WTC11 (cell line): ENCODE data around the gene UGDH. TPM values are rescaled to one million over a fixed set of nuclear protein-coding genes. Genes with fewer than 3 reads are reported as not detected.

Experiments
- ATAC-seq: fragments of 200-7000 bp; cut with Tn5 transposase; 2 replicates; pipeline ENCODE4 v1.10.0; 2021; ENCODE audit warnings: mild to moderate bottlenecking, moderate library complexity
- CTCF ChIA-PET: fragments of 300-600 bp; sonication (Branson Sonifier 250); formaldehyde crosslinking; loops from one replicate; lab custom pipeline; 2021; ENCODE audit warnings: antibody characterized with exemption; lab: Charles Lee
- POLR2A ChIA-PET: fragments of 350-600 bp; sonication (Branson Sonifier 250); formaldehyde crosslinking; loops from one replicate; lab custom pipeline; 2021; ENCODE audit warnings: antibody characterized with exemption; lab: Charles Lee
- DNase-seq: peaks from one replicate; pipeline ENCODE4 v3.0.0; 2021; ENCODE audit warnings: low spot score
- H3K27ac Mint-ChIP-seq: 2 replicates; pipeline ENCODE4 v1.8.0; 2021; ENCODE audit warnings: mixed read lengths
- H3K27me3 Mint-ChIP-seq: 2 replicates; pipeline ENCODE4 v1.8.0; 2021; ENCODE audit warnings: low read depth, mild to moderate bottlenecking, moderate library complexity, mixed read lengths
- H3K36me3 Mint-ChIP-seq: 2 replicates; pipeline ENCODE4 v1.8.0; 2021; ENCODE audit warnings: mixed read lengths
- H3K4me1 Mint-ChIP-seq: 2 replicates; pipeline ENCODE4 v1.8.0; 2022; ENCODE audit warnings: mixed read lengths
- H3K4me3 Mint-ChIP-seq: 2 replicates; pipeline ENCODE4 v1.8.0; 2021; ENCODE audit warnings: mild to moderate bottlenecking, moderate library complexity, mixed read lengths
- H3K9me3 Mint-ChIP-seq: 2 replicates; pipeline ENCODE4 v1.8.0; 2021; ENCODE audit warnings: mixed read lengths
- AR ChIP-seq: fragments of 250-450 bp; sonication (Bioruptor Pico); IDR thresholded peaks from 2 replicates; pipeline ENCODE4 v1.9.0; 2021; ENCODE audit warnings: mild to moderate bottlenecking
- ATF3 ChIP-seq: sonication (generic); formaldehyde crosslinking; conservative IDR thresholded peaks from 2 replicates; pipeline ENCODE4 v1.8.1; 2022; ENCODE audit warnings: mild to moderate bottlenecking, missing genetic modification reagents
- CTCF ChIP-seq: fragments of 200-600 bp; IDR thresholded peaks from 2 replicates; pipeline ENCODE4 v1.8.0; 2022; ENCODE audit warnings: antibody characterized with exemption
- EMX1 ChIP-seq: fragments of 250-450 bp; sonication (Bioruptor Pico); IDR thresholded peaks from 2 replicates; pipeline ENCODE4 v1.8.0; 2021; ENCODE audit warnings: mild to moderate bottlenecking
- ERG ChIP-seq: fragments of 250-450 bp; sonication (Bioruptor Pico); IDR thresholded peaks from 2 replicates; pipeline ENCODE4 v1.8.0; 2021; ENCODE audit warnings: mild to moderate bottlenecking
- ETV6 ChIP-seq: sonication (generic); formaldehyde crosslinking; IDR thresholded peaks from 2 replicates; pipeline ENCODE4 v1.8.1; 2022; ENCODE audit warnings: mild to moderate bottlenecking, missing genetic modification reagents
- FOXJ3 ChIP-seq: sonication (generic); formaldehyde crosslinking; IDR thresholded peaks from 2 replicates; pipeline ENCODE4 v1.9.0; 2021; ENCODE audit warnings: missing genetic modification reagents, mild to moderate bottlenecking, borderline replicate concordance
- FOXK1 ChIP-seq: sonication (generic); formaldehyde crosslinking; IDR thresholded peaks from 2 replicates; pipeline ENCODE4 v1.8.0; 2022; ENCODE audit warnings: mild to moderate bottlenecking, moderate library complexity, missing genetic modification reagents
- HMGA2 ChIP-seq: fragments of 250-450 bp; sonication (Bioruptor Pico); IDR thresholded peaks from 2 replicates; pipeline ENCODE4 v1.4.0; 2021; ENCODE audit warnings: mild to moderate bottlenecking, moderate library complexity
- IRF2 ChIP-seq: sonication (generic); formaldehyde crosslinking; IDR thresholded peaks from 2 replicates; pipeline ENCODE4 v1.8.0; 2022; ENCODE audit warnings: low read depth, missing genetic modification reagents, borderline replicate concordance
- JAZF1 ChIP-seq: fragments of 250-450 bp; sonication (Bioruptor Pico); IDR thresholded peaks from 2 replicates; pipeline ENCODE4 v1.9.0; 2021; ENCODE audit warnings: moderate library complexity, mild to moderate bottlenecking, inconsistent platforms
- KAT7 ChIP-seq: sonication (generic); formaldehyde crosslinking; IDR thresholded peaks from 2 replicates; pipeline ENCODE4 v1.8.1; 2023; ENCODE audit warnings: missing genetic modification reagents, mild to moderate bottlenecking, borderline replicate concordance
- NR1H2 ChIP-seq: sonication (generic); formaldehyde crosslinking; IDR thresholded peaks from 2 replicates; pipeline ENCODE4 v1.9.0; 2021; ENCODE audit warnings: mild to moderate bottlenecking, moderate library complexity, missing genetic modification reagents
- RORB ChIP-seq: fragments of 250-450 bp; sonication (Bioruptor Pico); IDR thresholded peaks from 2 replicates; pipeline ENCODE4 v1.9.0; 2021; ENCODE audit warnings: mild to moderate bottlenecking
- TEAD1 ChIP-seq: sonication (generic); formaldehyde crosslinking; IDR thresholded peaks from 2 replicates; pipeline ENCODE4 v1.8.0; 2022; ENCODE audit warnings: mild to moderate bottlenecking, missing genetic modification reagents
- TEAD4 ChIP-seq: sonication (generic); formaldehyde crosslinking; IDR thresholded peaks from 2 replicates; pipeline ENCODE4 v1.8.0; 2022; ENCODE audit warnings: mild to moderate bottlenecking, missing genetic modification reagents
- ZNF121 ChIP-seq: sonication (generic); formaldehyde crosslinking; IDR thresholded peaks from 2 replicates; pipeline ENCODE4 v1.8.0; 2023; ENCODE audit warnings: missing genetic modification reagents
- ZNF317 ChIP-seq: sonication (generic); formaldehyde crosslinking; IDR thresholded peaks from 2 replicates; pipeline ENCODE4 v1.8.1; 2023; ENCODE audit warnings: low read depth, mild to moderate bottlenecking, moderate library complexity, missing genetic modification reagents, borderline replicate concordance
- total RNA-seq: library from RNA; stranded (reverse); gene quantifications from 3 replicates; pipeline ENCODE4 v1.2.3, GENCODE V29; 2021

Gene UGDH
- total RNA-seq, 1 experiment from 2014 or later: 97.5 TPM

- DNase-seq (peak; percentile 36), ATAC-seq (peak; percentile 97)
- peak; percentile 73 for TF ChIP-seq CTCF
- no peak for TF ChIP-seq RORB (CRISPR knock-in tag)
- Mint-ChIP-seq H3K36me3 (peaks cover 45% of the 10 kb centered on the region), H3K4me3 (no peak overlapping the region), H3K27ac (peak overlapping the region; percentile 97), H3K4me1 (peaks cover 4% of the 10 kb centered on the region; the same call in 1 of the 2 replicates), H3K9me3 (no peaks in the 10 kb centered on the region), H3K27me3 (no peaks in the 10 kb centered on the region)
- CTCF ChIA-PET: interaction anchor here (0.6 to 2.0 kb wide), 25 partner anchors 9 to 586 kb away, joined by 3 to 17 read pairs (median 3); partner anchors contain the start of genes LIAS, RPL9, SMIM14 and UGDH
- POLR2A ChIA-PET: interaction anchor here (0.5 to 1.1 kb wide), 4 partner anchors 10 to 169 kb away, joined by 3 read pairs; no protein-coding TSS in a partner anchor
These were observed 57.7 kb downstream of the UGDH start for GRCh38 chr4:39469429-39470077.

- no peak for TF ChIP-seq TEAD1 (CRISPR knock-in tag)
- Mint-ChIP-seq H3K36me3 (peaks cover 44% of the 10 kb centered on the region), H3K4me1 (peaks cover 4% of the 10 kb centered on the region; the same call in 1 of the 2 replicates), H3K9me3 (no peaks in the 10 kb centered on the region), H3K4me3 (no peak overlapping the region), H3K27me3 (no peaks in the 10 kb centered on the region), H3K27ac (no peak overlapping the region; the same call in 1 of the 2 replicates)
- no peak for DNase-seq
- ChIA-PET POLR2A (no interaction called here), CTCF (no interaction called here)
- no peak for ATAC-seq
These were observed 59.8 kb downstream of the UGDH start for GRCh38 chr4:39467464-39467863.

- ChIA-PET CTCF (interaction anchor here (0.6 kb wide), 1 partner anchor 174 kb away, joined by 3 read pairs; no protein-coding TSS in a partner anchor), POLR2A (no interaction called here)
- Mint-ChIP-seq H3K4me3 (no peak overlapping the region), H3K27me3 (no peaks in the 10 kb centered on the region), H3K36me3 (peaks cover 39% of the 10 kb centered on the region), H3K4me1 (peaks cover 4% of the 10 kb centered on the region; the same call in 1 of the 2 replicates), H3K27ac (no peak overlapping the region), H3K9me3 (no peaks in the 10 kb centered on the region)
- ATAC-seq: no peak
- no peak for DNase-seq
- TF ChIP-seq NR1H2 (CRISPR knock-in tag): no peak
- no peak for TF ChIP-seq IRF2 (CRISPR knock-in tag)
These were observed 60.5 kb downstream of the UGDH start for GRCh38 chr4:39466747-39467146.

- POLR2A ChIA-PET: no interaction called here
These were observed 62.2 kb downstream of the UGDH start for GRCh38 chr4:39464886-39465501.

GRCh38 chr4:39458505-39459300 is 68.5 kb downstream of the UGDH start, which contains the start of the genes LIAS and RPL9:
TSS of gene LIAS (plus strand) at chr4:39459056. CDS start at chr4:39459118, 62 bp downstream.
TSS of gene RPL9 (minus strand) at chr4:39458922. CDS start at chr4:39458439, 483 bp downstream.
- peak; percentile 94 for ATAC-seq
- H3K27ac Mint-ChIP-seq: peak within 1 kb of the TSS; percentile 99
- no peaks in the 10 kb centered on the region; the same call in 1 of the 2 replicates for H3K27me3 Mint-ChIP-seq
- ChIA-PET CTCF (interaction anchor here (1.1 to 2.3 kb wide), 2 partner anchors 11 to 520 kb away, joined by 3 to 17 read pairs; no protein-coding TSS in a partner anchor), POLR2A (interaction anchor here (0.6 to 2.8 kb wide), 10 partner anchors 8 to 205 kb away, joined by 3 to 12 read pairs (median 4); partner anchors contain the start of genes RFC1, SMIM14 and UGDH)
- peaks cover 64% of the 10 kb centered on the region for H3K36me3 Mint-ChIP-seq
- peak within 1 kb of the TSS; percentile 99 for H3K4me3 Mint-ChIP-seq
- peak; percentile 94 for DNase-seq
- H3K4me1 Mint-ChIP-seq: peaks cover 25% of the 10 kb centered on the region
- H3K9me3 Mint-ChIP-seq: no peaks in the 10 kb centered on the region
- peak; percentile 82 for TF ChIP-seq TEAD1 (CRISPR knock-in tag)
- TF ChIP-seq EMX1: 0 out of 2 replicates have a peak, but pooled peaks have one; percentile 59
- TF ChIP-seq ATF3: no peak
- TF ChIP-seq HMGA2 (CRISPR knock-in tag): no peak
- TF ChIP-seq FOXK1 (CRISPR knock-in tag): peak; percentile 95
- no peak for TF ChIP-seq ERG (CRISPR knock-in tag)
- no peak for TF ChIP-seq FOXJ3 (CRISPR knock-in tag)
- no peak for TF ChIP-seq AR (CRISPR knock-in tag)
- no peak for TF ChIP-seq KAT7
- no peak for TF ChIP-seq ETV6
- TF ChIP-seq ZNF317 (CRISPR knock-in tag): no peak

More at GRCh38 chr4:39464886-39465501, 62.2 kb downstream of the UGDH start:
- Mint-ChIP-seq H3K27ac (no peak overlapping the region), H3K36me3 (peaks cover 37% of the 10 kb centered on the region), H3K9me3 (no peaks in the 10 kb centered on the region), H3K4me1 (peaks cover 5% of the 10 kb centered on the region; the same call in 1 of the 2 replicates), H3K4me3 (no peak overlapping the region), H3K27me3 (no peaks in the 10 kb centered on the region)
- CTCF ChIA-PET: no interaction called here
- ATAC-seq: no peak
- no peak for DNase-seq
- TF ChIP-seq JAZF1 (CRISPR knock-in tag) (no peak), TEAD4 (CRISPR knock-in tag) (no peak), ZNF121 (CRISPR knock-in tag) (no peak)
